BLaER1 (cell line): ENCODE measurements around the gene TBC1D32.
A peak's percentile ranks its signal among the peaks of the same experiment; 100 is the strongest.
"Not testable (repeated sequence)": the region's sequence is repeated elsewhere in the genome, so short reads cannot be mapped to it uniquely, and the experiment has no call there.

Experiments
- H3K27ac ChIP-seq: shearing (Covaris generic); formaldehyde crosslinking; 2 replicates; pipeline ENCODE4 v1.8.1; 2022
- H3K27me3 ChIP-seq: shearing (Covaris generic); formaldehyde crosslinking; 2 replicates; pipeline ENCODE4 v1.8.1; 2022
- H3K36me3 ChIP-seq: shearing (Covaris generic); formaldehyde crosslinking; 2 replicates; pipeline ENCODE4 v1.8.1; 2022
- H3K4me1 ChIP-seq: shearing (Covaris generic); formaldehyde crosslinking; 2 replicates; pipeline ENCODE4 v1.8.1; 2022
- H3K4me2 ChIP-seq: shearing (Covaris generic); formaldehyde crosslinking; 2 replicates; pipeline ENCODE4 v1.8.1; 2022
- H3K4me3 ChIP-seq: shearing (Covaris generic); formaldehyde crosslinking; 2 replicates; pipeline ENCODE4 v1.8.1; 2022
- H3K9ac ChIP-seq: shearing (Covaris generic); formaldehyde crosslinking; 2 replicates; pipeline ENCODE4 v1.8.1; 2022
- H3K9me3 ChIP-seq: shearing (Covaris generic); formaldehyde crosslinking; 2 replicates; pipeline ENCODE4 v1.8.1; 2022
- H4K20me1 ChIP-seq: shearing (Covaris generic); formaldehyde crosslinking; 2 replicates; pipeline ENCODE4 v1.8.1; 2022
- Cebpa-rat ChIP-seq: shearing (Covaris generic); IDR thresholded peaks from 2 replicates; pipeline ENCODE4 v1.8.1; 2022

TBC1D32 gene

GRCh38 chr6:121187833-121188200 lies 146.5 kb downstream of the TBC1D32 start:
- Histone ChIP-seq H3K27ac (no peak overlapping the region), H3K9ac (no peak overlapping the region), H4K20me1 (no peaks in the 10 kb centered on the region), H3K9me3 (no peaks in the 10 kb centered on the region), H3K27me3 (no peaks in the 10 kb centered on the region), H3K4me3 (no peak overlapping the region), H3K4me2 (no peak overlapping the region), H3K4me1 (no peaks in the 10 kb centered on the region), H3K36me3 (no peaks in the 10 kb centered on the region)
- TF ChIP-seq Cebpa-rat: no peak

- Histone ChIP-seq H3K27me3 (no peaks in the 10 kb centered on the region), H3K4me2 (no peak overlapping the region)
- TF ChIP-seq Cebpa-rat: no peak
Observed at GRCh38 chr6:121187200-121187832, 147.0 kb downstream of the TBC1D32 start.

GRCh38 chr6:121183742-121184141 lies 150.5 kb downstream of the TBC1D32 start:
- no peak overlapping the region for H3K4me3 ChIP-seq
- no peak overlapping the region for H3K4me2 ChIP-seq
- peaks cover 9% of the 10 kb centered on the region for H3K36me3 ChIP-seq
- no peak for TF ChIP-seq Cebpa-rat
- no peaks in the 10 kb centered on the region for H4K20me1 ChIP-seq
- peaks cover 9% of the 10 kb centered on the region for H3K9me3 ChIP-seq
- no peak overlapping the region for H3K27ac ChIP-seq
- H3K9ac ChIP-seq: no peak overlapping the region
- H3K4me1 ChIP-seq: no peaks in the 10 kb centered on the region
- H3K27me3 ChIP-seq: no peaks in the 10 kb centered on the region

More at GRCh38 chr6:121187200-121187832, 147.0 kb downstream of the TBC1D32 start:
- H3K9ac ChIP-seq: no peak overlapping the region
- H4K20me1 ChIP-seq: no peaks in the 10 kb centered on the region
- H3K4me3 ChIP-seq: no peak overlapping the region
- no peaks in the 10 kb centered on the region for H3K36me3 ChIP-seq
- H3K9me3 ChIP-seq: no peaks in the 10 kb centered on the region
- H3K4me1 ChIP-seq: no peaks in the 10 kb centered on the region
- no peak overlapping the region for H3K27ac ChIP-seq

GRCh38 chr6:121175827-121176226 lies 158.5 kb downstream of the TBC1D32 start:
- H4K20me1 ChIP-seq: no peaks in the 10 kb centered on the region
- H3K9ac ChIP-seq: no peak overlapping the region
- TF ChIP-seq Cebpa-rat: no peak
- no peak overlapping the region for H3K27ac ChIP-seq
- H3K4me2 ChIP-seq: no peak overlapping the region
- H3K4me1 ChIP-seq: 0 out of 2 replicates have a peak, but pooled peaks cover 5% of the 10 kb centered on the region
- H3K27me3 ChIP-seq: no peaks in the 10 kb centered on the region
- H3K4me3 ChIP-seq: no peak overlapping the region
- peaks cover under 1% of the 10 kb centered on the region; the same call in 1 of the 2 replicates for H3K9me3 ChIP-seq
- peaks cover 10% of the 10 kb centered on the region; the same call in 1 of the 2 replicates for H3K36me3 ChIP-seq

GRCh38 chr6:121172451-121172850 lies 161.8 kb downstream of the TBC1D32 start:
- H3K27ac ChIP-seq, H3K4me3 ChIP-seq, H3K4me2 ChIP-seq, H3K27me3 ChIP-seq, H4K20me1 ChIP-seq, H3K9me3 ChIP-seq, H3K4me1 ChIP-seq, H3K9ac ChIP-seq, H3K36me3 ChIP-seq: not testable (repeated sequence)

- Histone ChIP-seq H3K4me3 (no peak overlapping the region), H3K36me3 (peaks cover under 1% of the 10 kb centered on the region; the same call in 1 of the 2 replicates), H3K9me3 (no peaks in the 10 kb centered on the region), H3K9ac (no peak overlapping the region), H3K4me2 (no peak overlapping the region), H3K4me1 (0 out of 2 replicates have a peak, but pooled peaks cover 5% of the 10 kb centered on the region), H3K27ac (no peak overlapping the region), H4K20me1 (no peaks in the 10 kb centered on the region), H3K27me3 (no peaks in the 10 kb centered on the region)
- TF ChIP-seq Cebpa-rat: no peak
Observed at GRCh38 chr6:121171879-121172278, 162.4 kb downstream of the TBC1D32 start.

- Histone ChIP-seq H3K9ac (no peak overlapping the region), H3K27me3 (no peaks in the 10 kb centered on the region), H3K4me2 (peak overlapping the region; percentile 40; the same call in 1 of the 2 replicates), H3K36me3 (peaks cover 18% of the 10 kb centered on the region), H4K20me1 (no peaks in the 10 kb centered on the region), H3K4me3 (no peak overlapping the region), H3K9me3 (peaks cover 9% of the 10 kb centered on the region), H3K27ac (no peak overlapping the region), H3K4me1 (peaks cover 7% of the 10 kb centered on the region)
- no peak for TF ChIP-seq Cebpa-rat
Observed at GRCh38 chr6:121161886-121162285, 172.4 kb downstream of the TBC1D32 start.

- Histone ChIP-seq H3K9me3 (peaks cover 9% of the 10 kb centered on the region), H3K9ac (no peak overlapping the region), H3K36me3 (peaks cover 19% of the 10 kb centered on the region), H3K4me1 (peaks cover 7% of the 10 kb centered on the region), H3K27ac (no peak overlapping the region), H3K27me3 (no peaks in the 10 kb centered on the region), H3K4me2 (no peak overlapping the region), H4K20me1 (no peaks in the 10 kb centered on the region), H3K4me3 (no peak overlapping the region)
- no peak for TF ChIP-seq Cebpa-rat
Observed at GRCh38 chr6:121160276-121160675, 174.0 kb downstream of the TBC1D32 start.

- H3K9me3 ChIP-seq: peaks cover 16% of the 10 kb centered on the region
- no peak for TF ChIP-seq Cebpa-rat
- H4K20me1 ChIP-seq: no peaks in the 10 kb centered on the region
- H3K27me3 ChIP-seq: no peaks in the 10 kb centered on the region
- no peak overlapping the region for H3K9ac ChIP-seq
- H3K4me2 ChIP-seq: no peak overlapping the region
- peaks cover 27% of the 10 kb centered on the region for H3K36me3 ChIP-seq
- no peak overlapping the region for H3K27ac ChIP-seq
- peaks cover 7% of the 10 kb centered on the region for H3K4me1 ChIP-seq
- no peak overlapping the region for H3K4me3 ChIP-seq
Observed at GRCh38 chr6:121158891-121159290, 175.4 kb downstream of the TBC1D32 start.

- Histone ChIP-seq H3K9me3 (peaks cover 20% of the 10 kb centered on the region), H3K9ac (no peak overlapping the region)
- no peak for TF ChIP-seq Cebpa-rat
Observed at GRCh38 chr6:121158438-121158837, 175.8 kb downstream of the TBC1D32 start.

More at GRCh38 chr6:121158438-121158837, 175.8 kb downstream of the TBC1D32 start:
- Histone ChIP-seq H4K20me1 (no peaks in the 10 kb centered on the region), H3K4me3 (no peak overlapping the region), H3K4me1 (peaks cover 7% of the 10 kb centered on the region), H3K36me3 (peaks cover 32% of the 10 kb centered on the region), H3K27me3 (no peaks in the 10 kb centered on the region), H3K4me2 (no peak overlapping the region), H3K27ac (no peak overlapping the region)
